ENCODE measurements around the gene TMEM203.
"Not testable (repeated sequence)": the region's sequence is repeated elsewhere in the genome, so short reads cannot be mapped to it uniquely, and the experiment has no call there.

TMEM203 gene, protein sequence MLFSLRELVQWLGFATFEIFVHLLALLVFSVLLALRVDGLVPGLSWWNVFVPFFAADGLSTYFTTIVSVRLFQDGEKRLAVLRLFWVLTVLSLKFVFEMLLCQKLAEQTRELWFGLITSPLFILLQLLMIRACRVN

DNA sequence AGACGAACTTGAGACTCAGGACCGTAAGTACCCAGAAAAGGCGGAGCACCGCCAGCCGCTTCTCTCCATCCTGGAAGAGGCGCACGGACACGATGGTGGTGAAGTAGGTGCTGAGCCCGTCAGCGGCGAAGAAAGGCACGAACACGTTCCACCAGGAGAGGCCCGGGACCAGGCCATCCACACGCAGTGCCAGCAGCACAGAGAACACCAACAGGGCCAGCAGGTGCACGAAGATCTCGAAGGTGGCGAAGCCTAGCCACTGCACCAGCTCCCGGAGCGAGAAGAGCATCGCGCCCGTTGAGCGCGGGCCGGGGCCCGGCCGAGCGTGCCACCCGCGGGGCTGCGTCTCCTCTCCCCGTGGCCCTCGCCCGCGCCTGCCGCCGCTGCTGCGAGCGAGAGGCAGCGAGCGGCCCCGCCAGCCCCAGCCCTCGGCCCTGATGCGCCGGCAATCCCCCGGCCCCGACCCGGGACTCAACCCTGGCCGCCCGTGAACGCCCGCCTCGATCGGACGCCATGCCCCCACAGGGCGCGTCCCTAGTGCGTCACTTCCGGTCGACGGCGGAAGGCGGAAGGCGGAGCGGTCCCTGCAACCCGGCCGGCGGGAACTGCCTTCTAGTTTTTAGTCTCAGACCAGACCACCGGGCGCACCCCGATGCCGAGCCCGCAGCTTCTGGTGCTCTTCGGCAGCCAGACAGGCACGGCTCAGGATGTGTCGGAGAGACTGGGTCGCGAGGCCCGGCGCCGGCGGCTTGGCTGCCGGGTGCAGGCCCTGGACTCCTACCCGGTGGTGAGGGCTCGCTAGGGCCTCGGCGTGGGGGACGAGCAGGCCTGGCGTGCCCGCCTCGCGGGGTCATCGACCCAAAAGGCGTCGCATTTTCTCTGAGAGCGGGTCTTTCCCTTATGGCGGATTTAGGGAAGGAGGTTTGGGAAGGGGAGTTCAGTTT is at the start of gene TMEM203, which contains the start of gene NDOR1:
TSS of gene TMEM203 (minus strand) at position 523 of the 944 bp plus-strand sequence. CDS start at position 289, 234 bp downstream.
TSS of gene NDOR1 (plus strand) at position 575 of the 944 bp plus-strand sequence. CDS start at position 653, 78 bp downstream.
- peak; percentile 84 for DNase-seq

DNA sequence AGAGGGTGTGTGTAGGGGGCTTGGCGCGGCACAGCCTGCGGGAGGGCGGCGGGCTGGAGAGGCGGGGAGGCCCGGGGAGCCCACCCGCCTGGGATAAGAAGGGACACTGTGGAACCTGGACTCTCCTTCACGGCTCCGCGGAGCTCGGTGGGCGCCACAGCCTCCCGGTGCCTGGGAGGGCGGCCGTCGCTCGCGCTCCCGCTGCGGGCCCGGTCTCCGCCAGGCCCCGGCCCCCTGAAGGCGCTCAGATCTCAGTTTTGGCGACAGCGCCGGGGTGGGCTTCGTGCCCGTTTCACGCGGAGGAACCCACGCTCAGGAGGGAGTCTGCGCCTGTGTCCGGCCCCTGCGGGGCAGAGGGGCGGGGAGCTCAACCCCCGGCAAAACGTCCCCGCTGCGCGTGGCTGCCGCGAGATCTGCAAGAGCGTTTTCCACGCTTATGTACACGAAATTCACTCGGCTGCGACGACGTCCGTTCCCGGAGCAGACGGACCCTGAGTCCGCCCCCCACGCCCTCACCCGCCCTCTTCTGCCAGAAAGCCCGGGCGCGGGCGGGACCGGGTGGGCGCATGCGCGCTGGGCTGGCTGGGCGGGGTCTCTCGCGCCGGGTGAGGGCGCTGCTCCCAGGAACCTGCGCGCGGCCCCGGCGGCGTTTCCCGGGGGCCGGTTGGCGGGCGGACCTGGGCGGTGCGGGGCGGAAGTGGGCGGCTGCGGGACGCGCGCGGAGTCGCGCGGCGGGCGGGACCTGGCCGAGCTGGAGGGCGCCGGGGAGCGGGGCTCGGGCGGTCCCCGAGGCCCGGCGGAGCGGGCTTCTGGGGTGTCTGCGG is 49.4 kb upstream of the TMEM203 start, which contains the start of gene NELFB:
TSS of gene NELFB (plus strand) at position 704 of the 824 bp plus-strand sequence.
- peak; percentile 65 for DNase-seq

DNA sequence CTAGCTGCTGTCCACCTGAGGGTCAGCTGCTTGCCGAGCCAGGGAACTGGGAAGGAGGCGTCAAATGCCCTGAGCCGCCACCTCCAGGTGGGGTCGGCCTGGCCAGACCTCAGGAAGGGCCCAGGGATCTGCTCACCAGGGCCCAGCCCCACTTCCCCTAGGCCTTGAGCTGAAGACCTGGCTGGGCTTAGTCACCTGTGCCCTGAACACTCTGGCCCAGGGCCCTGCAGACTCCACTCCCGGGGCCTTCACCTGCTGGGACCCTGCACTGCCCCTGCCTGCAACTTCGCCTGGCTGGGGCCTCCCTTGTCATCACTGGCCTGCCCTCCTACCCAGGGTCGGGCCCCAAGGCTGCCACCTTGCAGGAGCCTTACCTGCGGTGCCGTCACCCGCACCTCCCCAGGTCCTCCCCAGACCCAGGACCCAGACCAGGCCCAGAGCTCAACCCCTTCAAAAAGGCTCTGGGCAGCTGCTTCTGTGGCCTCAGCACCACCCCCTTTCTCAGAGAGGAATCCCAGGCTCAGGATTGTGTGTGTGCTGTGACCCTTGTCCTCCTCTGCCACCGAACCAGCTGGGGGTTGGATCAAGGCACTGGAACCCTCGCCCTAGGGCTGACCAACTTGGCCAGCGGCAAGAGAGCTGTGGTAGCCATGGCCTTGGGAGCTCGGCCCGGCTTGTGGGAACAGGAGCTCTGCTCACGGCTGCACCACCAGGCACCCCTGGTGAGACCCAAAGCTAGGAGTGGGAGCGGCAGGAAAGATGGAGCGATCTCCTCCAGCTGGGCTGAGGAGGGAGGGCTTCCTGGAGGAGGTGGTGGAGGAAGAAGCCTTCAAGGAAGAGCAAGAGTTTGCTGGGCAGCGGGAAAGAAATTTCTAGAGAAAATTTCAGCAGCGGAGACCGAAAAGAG is 48.5 kb upstream of the TMEM203 start:
- DNase-seq, result no peak

DNA sequence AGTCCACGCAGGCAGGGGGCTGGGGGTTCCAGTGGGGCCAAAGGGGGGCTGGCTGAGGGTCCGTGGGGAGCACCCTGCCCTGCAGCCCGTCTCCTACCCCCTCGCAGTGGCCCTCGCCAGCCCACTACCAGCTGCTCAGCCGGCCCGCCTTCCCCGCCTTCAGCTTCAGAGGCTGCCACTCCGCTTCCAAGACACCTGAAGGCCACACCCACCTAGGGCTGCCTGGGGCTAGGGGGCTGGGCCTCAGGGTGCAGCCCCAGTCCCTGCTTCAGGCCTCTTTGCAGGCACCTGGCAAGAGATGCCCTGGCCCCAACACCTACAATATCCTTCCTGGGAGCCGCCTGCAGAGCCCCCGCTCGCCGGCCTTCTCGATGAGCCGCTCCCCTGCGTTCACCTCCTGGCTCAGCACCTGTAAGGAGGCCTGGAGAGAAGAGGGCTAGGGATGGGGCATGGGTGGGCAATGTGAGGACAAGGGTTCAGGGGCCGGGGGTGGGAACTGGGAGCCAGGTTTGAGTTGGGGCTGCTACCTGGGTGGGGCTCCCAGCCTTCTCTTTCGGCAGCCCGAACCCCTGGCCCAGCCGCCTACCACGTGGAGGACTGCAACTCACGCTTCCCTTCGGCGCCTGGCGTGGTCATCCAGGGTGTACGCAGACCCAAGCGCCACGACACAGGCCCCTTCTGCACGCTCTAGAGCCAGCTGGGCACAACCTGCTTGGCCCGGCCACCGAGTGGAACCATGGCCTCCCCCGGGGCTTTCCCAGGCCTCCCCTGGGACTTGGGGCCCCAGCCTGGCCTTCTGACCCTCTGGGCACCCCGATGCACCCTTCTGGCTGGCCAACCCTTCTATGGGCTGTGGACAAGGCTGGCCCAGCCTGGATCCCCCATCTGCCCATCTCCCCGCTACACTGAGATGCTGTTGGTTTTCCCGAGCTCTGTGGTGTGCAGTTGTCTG is 47.4 kb upstream of the TMEM203 start:
- DNase-seq, result peak; percentile 85

DNA sequence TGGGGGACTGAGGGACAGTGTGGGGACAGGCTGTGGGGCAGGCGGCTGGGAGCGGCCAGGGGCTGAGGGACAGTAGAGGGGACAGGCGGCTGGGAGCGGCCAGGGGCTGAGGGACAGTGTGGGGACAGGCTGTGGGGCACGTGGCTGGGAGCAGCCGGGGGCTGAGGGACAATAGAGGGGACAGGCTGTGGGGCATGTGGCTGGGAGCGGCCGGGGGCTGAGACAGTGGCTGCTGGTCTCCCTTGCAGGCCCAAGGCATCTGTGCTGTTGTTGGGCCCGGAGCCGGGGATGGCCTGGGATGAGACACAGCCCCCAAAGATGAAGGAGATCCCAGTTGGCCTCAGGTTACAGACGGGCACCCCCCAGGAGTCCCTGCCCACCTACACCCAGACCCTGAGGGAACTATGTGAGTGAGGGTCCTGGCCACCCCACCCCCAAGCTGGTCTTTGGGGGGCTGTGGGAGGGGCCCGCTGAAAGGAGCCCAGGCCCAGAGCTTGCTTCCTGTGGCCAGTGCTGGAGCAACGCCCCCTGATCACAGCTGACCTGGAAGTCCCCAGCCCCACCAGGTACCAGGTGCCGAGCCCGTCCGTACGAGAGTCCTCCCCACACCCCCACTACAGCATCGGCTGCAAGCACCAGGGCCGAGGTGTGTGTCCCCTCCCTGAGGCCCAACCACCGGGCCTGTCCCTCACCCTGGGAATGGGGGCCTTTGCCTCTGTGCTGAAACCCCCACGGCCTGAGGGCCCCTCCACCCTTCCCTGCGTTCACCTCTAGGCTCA is 46.2 kb upstream of the TMEM203 start:
- no peak for DNase-seq

DNA sequence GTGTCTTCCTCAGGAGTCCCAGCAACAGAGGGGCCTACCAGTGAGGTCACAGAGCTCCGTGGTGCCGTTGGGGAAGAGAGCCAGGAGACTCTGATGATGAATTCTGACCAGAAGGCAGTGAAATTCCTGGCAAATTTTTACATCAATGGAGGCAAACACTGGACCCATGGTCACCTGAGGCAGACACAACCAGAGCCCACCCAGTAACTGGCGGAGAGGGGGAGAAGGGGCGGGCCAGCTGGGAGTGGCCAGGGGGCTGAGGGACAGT is 45.7 kb upstream of the TMEM203 start, which contains the start of gene STPG3:
TSS of gene STPG3 (plus strand) at position 93 of the 268 bp plus-strand sequence. CDS start at position 94, 1 bp downstream.
- no peak for DNase-seq

DNA sequence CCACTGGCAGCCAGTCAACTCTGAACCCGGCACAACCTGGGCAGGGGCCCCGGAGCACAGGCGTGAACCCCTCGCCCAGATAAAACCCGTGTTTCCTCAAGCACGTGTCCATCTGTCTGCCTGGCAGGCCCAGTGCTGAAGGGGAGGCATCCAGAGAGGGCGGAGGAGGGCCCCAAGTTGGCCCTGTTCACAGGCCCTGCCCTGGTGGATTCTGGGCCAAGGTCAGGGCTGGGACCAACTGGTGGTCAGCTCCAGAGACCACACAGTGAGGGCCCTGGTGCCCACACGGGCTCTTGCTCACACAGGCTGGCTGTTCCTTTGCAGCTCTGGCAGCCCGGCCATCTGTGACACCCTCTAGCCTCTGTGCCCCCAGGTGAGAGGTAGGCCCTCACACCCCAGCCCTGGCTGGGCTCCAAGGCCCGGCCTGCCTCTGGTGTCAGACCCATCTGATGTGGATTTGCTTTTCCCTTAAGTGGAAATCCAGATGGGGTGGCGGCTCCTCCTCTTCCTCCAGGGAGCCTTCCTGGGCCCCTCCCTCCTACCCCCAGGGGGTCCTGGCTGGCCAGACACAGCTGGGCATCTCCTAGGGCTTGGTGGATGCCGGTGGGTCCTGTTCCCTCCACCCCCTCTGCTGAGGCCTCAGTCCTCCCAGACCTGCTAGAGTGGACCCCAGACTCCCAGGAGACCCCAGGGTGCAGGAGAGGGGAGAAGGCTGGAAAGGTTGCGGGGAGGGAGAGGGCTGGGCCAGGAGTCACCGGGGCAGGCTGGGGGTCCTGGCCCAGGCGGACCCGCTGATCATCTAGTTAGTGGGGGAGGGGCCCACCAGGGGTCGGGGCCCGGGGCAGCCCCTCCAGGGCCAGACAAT is 45.1 kb upstream of the TMEM203 start:
- DNase-seq, result no peak

DNA sequence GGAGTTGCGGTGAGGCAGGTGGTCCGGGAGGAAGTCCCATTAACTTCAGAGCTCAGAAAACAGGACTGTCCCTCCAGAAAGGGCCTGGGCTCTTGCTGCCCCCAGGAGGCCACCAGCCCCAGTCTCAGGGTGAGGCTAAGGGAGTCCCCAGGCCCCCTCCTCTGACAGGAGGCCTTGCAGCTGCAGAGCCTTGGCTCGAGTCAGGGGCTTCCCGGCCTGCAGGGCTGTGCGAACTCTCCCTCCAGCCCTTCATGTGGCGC is 42.4 kb upstream of the TMEM203 start:
- no peak for DNase-seq

DNA sequence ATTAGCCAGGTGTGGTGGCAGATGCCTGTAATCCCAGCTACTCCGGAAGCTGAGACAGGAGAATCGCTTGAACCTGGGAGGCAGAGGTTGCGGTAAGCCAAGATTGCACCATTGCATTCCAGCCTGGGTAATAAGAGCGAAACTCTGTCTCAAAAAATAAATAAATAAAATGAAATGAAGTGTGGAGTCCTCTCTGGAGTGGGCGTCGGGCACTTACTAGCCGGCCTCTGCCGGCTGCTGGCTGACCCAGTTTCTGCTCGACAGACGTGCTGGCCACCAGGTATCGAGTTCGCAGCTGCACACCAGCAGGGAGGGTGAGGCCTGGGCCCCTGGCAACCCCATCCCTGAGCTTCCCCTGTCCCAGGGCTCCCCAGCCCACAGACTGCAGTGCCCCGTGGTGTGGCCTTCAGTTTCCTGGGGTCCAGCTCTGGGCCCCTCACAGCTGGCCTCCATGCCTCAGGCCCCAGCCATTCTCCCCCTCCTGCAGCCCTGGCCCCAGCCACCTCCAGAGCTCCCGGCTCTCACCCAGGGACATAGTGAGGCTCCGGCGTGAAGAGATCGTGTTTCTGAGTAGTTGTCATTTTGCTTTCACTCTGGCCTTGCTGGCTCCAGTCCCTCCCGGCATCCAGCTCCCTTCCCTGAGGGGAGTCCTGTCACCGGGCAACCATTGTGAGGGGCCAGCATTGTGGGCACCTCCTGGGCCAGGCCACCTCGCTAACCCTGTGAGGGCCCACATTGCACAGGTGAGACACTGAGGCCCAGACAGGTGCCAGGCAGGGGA is 41.9 kb upstream of the TMEM203 start:
- DNase-seq, result no peak

DNA sequence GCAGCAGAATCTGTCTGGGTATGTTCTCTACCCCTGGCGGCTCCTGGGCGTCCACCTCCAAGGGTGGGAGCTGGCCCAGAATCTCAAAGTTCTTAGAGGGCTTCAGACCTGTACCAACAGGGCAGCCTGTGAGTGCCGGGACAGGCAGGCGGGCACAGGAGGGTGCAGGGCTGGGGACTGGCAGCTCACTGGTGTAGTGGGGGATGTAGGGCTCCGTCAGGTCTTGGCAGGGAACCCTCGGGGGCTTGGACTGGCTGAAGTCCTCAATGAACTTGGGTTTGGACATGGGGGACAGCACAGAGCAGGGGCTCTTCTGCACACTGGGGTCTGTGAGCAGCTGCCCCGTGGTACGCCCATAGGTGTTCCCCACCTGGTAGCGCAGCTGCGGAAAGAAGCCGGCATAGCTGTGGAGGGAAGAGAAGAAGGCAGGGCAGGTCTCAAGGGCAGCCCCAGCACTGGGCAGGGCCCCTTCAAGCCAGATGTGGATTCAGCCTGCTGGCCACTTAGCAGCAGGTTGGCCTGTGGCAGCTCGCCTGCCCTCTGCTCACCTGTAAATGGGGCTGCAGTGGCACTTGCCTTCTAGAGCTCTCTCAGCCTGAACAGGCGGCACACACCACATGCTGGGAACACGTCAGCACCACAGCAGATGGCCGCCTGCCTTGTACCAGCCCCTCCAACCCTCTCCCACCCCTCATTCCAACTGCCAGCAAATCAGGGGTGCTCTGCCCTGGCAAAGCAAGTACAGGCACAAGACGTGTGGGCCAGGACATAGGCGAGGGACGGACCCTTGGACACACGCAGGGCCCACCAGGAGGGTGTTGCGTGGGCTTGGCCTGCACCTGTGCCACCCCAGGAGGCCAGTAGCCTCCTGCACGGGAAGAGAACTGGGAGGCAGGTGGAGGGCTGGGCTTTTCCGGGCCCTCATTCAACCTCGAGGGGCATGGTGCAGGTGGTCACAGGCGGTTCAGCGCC is 40.3 kb upstream of the TMEM203 start:
- no peak for DNase-seq

DNA sequence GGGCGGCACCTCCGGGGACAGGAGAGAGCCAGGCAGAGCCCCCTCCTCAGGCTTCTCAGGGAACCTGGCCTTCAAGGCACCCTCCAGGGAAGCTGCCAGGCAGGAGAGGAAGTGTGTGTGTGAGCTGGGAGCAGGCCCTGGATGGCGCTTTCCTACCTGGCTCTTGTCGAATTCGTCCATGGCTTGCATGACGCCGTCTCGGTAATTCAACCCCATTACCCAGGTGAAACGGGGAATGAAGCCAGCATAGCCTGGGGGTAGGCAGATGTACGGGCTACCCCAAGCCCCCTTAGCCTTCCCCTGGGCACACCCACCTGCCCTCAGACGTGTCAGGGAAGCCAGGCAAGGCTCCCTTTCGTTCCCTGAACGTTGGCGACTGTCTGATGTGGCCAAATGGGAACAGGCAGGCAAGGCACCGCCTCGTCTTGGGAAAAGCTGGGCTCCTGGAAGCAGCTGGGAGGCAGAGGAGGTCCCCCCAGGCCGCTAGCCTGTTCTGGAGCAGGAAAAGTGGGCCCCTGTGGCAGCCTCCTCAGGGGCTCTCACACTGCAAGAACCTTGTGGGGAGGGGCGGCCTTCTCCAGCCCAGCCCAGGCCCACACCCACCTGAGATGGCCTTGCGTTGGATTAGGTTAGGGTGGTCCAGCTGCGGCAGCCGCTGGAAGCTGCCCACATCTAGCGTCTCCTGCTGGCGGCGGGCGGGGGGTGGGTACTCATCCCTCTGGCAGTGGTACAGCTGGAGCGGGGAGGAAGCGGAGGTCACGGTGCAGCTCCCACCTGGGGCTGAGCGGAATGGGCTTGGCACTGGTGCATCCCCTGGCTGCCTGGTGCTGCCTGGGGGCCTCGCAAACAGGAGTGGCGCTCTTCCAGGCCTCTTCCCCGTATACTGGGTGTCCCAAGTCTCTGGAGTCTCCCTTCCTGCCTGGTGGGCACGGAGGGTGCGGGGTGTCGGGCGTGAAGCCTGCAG is 39.3 kb upstream of the TMEM203 start:
- DNase-seq, result no peak

DNA sequence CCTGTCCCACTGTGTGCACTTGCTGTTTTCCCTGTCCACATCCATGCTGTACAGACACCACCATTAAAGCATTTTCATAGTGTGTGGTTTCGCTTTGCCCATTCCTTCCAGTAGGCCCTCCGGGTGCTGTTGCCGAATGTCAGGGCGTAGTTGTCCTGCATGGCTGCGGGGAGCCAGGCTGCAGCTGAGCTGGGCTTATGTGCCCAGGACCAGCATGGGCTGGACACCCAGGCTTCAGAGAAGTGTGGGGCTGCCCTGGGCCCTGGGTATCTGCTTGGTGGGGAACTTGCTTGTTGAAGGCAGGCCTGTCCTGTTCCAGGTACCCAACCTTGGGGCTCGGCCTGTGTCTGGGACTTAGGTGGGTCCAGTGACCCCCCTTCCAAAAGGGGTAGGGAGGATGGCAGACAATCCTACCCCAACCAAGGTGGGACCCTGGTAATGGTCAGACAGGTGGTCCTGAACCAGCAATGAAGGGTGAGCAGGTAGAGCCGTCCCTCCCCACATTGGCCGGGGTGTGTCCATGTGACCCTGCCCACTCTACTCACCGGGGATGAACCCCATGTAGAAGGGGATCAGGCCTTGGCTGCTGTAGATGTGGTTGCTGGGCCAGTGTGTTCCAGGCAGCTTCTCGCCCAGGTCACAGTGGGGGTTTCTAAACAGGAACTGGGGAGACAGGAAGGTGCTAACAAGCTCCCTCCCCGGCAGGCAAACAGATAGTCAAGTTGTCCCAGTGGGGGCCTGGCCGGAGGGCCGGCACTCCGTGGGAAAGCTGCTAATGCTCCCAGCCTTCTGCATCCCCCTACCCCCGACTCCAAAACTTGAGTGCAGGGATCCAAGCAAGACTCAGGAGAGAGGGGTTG is 38.4 kb upstream of the TMEM203 start:
- DNase-seq, result no peak

DNA sequence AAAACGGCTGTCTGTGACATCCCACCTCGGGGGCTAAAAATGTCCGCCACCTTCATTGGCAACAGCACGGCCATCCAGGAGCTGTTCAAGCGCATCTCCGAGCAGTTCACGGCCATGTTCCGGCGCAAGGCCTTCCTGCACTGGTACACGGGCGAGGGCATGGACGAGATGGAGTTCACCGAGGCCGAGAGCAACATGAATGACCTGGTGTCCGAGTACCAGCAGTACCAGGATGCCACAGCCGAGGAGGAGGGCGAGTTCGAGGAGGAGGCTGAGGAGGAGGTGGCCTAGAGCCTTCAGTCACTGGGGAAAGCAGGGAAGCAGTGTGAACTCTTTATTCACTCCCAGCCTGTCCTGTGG is 37.8 kb upstream of the TMEM203 start:
- not testable (repeated sequence) for DNase-seq

DNA sequence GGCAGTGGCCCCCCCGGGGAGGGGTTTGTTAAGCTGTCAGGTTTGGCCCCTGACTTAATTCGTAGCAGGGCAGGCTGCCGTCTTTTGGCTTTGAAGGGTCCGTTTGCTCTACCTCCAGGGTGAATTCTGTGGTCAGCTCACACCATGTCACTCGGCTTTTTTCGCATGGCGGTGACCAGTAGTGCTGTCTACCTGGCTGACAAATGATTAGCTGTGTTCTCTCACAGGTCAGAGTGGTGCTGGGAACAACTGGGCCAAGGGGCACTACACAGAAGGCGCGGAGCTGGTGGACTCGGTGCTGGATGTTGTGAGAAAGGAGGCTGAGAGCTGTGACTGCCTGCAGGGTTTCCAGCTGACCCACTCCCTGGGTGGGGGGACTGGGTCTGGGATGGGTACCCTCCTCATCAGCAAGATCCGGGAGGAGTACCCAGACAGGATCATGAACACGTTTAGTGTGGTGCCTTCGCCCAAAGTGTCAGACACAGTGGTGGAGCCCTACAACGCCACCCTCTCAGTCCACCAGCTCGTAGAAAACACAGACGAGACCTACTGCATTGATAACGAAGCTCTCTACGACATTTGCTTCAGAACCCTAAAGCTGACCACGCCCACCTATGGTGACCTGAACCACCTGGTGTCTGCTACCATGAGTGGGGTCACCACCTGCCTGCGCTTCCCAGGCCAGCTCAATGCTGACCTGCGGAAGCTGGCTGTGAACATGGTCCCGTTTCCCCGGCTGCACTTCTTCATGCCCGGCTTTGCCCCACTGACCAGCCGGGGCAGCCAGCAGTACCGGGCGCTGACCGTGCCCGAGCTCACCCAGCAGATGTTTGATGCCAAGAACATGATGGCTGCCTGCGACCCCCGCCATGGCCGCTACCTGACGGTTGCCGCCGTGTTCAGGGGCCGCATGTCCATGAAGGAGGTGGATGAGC is 37.1 kb upstream of the TMEM203 start:
- DNase-seq, result no peak

Measured in NCI-H510A (cell line).